ENCODE data around the gene AGPAT2. TPM values are rescaled to one million over a fixed set of nuclear protein-coding genes. Genes with fewer than 3 reads are reported as not detected.

The AGPAT2 gene
- total RNA-seq, 1 donor from 2014 or later = 19.0 TPM

DNA sequence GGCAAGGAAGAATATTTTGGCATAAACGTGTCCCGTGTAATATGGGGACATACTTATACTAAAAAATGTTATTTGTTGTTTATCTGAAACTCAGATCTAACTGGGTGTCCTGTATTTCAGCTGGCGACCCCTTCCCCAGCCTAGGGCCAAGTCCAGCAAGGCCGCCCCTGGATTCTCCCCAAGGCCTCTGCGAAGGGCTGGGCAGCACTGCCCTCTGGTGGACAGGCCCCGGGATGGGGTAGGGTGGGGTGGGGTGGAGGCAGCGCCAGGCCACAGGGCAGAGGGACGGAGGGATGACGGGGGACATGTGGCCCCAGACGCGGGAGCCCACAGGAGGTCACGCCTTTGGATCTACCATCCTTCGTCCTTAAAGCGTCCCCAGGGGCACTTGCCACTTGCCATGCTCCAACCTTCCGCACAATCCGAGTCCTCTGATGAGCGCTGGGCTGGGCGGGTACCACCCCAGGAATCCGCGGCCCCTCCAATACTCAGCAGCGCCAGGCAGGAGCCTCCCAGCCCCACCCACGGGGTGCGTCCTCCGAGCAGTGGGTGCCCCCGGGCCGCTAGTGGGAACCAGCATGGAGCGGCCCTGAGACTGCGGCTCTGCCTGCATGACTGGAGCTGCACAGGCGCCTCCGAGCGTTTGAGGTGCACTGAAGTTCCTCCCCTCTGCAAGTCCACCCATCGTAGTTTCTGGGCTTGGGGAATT lies 7.1 kb upstream of the AGPAT2 start:
- no peaks in the 10 kb centered on the region for H3K36me3 Mint-ChIP-seq (ENCODE audit: low read depth)
- H3K4me3 Mint-ChIP-seq = no peak overlapping the region
- no peaks in the 10 kb centered on the region for H3K9me3 Mint-ChIP-seq
- DNase-seq (ENCODE audit: low read depth, low spot score) = peak; percentile 61
- TF ChIP-seq, protein P1, sequence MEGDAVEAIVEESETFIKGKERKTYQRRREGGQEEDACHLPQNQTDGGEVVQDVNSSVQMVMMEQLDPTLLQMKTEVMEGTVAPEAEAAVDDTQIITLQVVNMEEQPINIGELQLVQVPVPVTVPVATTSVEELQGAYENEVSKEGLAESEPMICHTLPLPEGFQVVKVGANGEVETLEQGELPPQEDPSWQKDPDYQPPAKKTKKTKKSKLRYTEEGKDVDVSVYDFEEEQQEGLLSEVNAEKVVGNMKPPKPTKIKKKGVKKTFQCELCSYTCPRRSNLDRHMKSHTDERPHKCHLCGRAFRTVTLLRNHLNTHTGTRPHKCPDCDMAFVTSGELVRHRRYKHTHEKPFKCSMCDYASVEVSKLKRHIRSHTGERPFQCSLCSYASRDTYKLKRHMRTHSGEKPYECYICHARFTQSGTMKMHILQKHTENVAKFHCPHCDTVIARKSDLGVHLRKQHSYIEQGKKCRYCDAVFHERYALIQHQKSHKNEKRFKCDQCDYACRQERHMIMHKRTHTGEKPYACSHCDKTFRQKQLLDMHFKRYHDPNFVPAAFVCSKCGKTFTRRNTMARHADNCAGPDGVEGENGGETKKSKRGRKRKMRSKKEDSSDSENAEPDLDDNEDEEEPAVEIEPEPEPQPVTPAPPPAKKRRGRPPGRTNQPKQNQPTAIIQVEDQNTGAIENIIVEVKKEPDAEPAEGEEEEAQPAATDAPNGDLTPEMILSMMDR (conservative IDR thresholded peaks at IDR 0.05) = peak; percentile 68
- H3K4me1 Mint-ChIP-seq = peaks cover 23% of the 10 kb centered on the region
- H3K27ac Mint-ChIP-seq (ENCODE audit: unreplicated experiment) = no peak overlapping the region
- H3K27me3 Mint-ChIP-seq (ENCODE audit: low read depth) = peaks cover 3% of the 10 kb centered on the region

DNA sequence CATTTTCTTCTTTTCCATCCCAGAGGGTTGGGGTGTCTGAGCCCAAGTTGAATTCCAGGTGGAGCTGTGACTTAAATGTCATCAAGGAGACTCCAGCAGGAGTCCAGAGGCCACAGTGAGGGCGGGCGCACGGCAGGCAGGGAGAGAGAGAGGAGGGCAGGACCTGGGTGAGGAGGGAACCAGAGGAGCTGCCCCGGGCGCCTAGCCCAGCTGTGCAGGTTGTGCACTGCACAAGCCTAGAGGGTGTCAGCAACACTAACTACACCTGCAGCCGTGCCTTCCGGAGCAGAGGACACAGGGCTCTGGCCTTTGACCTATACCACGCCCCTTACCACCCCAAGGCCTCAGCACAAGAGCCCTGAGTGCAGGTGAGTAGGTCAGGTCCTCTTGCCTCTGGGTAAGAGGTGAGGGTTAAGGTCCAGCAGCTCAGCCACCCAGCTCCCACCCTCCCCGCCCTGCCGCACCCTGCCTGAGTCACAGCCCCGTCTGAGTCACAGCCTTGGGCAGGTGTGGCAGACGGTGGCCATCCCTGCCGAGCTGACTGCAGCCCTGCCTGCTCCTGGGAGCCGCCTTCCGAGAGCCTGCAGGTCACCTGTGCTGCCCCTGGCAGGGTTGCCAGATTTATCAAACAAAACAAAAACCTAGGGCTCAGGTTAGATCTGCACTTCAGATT lies 6.4 kb upstream of the AGPAT2 start:
- no peak for DNase-seq (ENCODE audit: low read depth, low spot score)
- Mint-ChIP-seq H3K9me3 (no peaks in the 10 kb centered on the region), H3K36me3 (ENCODE audit: low read depth) (no peaks in the 10 kb centered on the region), H3K27ac (ENCODE audit: unreplicated experiment) (no peak overlapping the region), H3K27me3 (ENCODE audit: low read depth) (peaks cover 10% of the 10 kb centered on the region), H3K4me1 (peaks cover 18% of the 10 kb centered on the region), H3K4me3 (no peak overlapping the region)
- TF ChIP-seq, protein P1 (conservative IDR thresholded peaks at IDR 0.05) = no peak

DNA sequence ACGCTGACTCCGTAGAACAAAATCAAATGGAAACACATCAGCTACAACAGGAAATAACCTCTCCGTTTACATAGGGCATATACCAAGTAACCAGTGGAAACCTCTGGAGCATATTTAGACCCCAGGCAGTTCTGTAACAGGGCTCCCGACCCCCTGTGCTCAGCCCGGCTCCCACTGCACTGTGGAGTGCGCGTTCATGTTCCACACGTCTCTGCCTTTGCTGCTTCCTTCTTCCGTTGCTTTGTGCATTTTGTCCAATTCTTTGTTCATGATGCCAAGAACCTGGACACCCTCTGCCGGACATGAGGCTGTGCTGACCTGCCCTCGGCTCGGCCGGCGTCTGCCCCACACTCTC lies 5.9 kb upstream of the AGPAT2 start:
- no peak overlapping the region for H3K4me3 Mint-ChIP-seq
- no peaks in the 10 kb centered on the region for H3K36me3 Mint-ChIP-seq (ENCODE audit: low read depth)
- TF ChIP-seq, protein P1 (conservative IDR thresholded peaks at IDR 0.05) = no peak
- DNase-seq (ENCODE audit: low read depth, low spot score) = no peak
- H3K27me3 Mint-ChIP-seq (ENCODE audit: low read depth) = peaks cover 15% of the 10 kb centered on the region
- no peaks in the 10 kb centered on the region for H3K9me3 Mint-ChIP-seq
- H3K4me1 Mint-ChIP-seq = peaks cover 16% of the 10 kb centered on the region
- H3K27ac Mint-ChIP-seq (ENCODE audit: unreplicated experiment) = no peak overlapping the region

DNA sequence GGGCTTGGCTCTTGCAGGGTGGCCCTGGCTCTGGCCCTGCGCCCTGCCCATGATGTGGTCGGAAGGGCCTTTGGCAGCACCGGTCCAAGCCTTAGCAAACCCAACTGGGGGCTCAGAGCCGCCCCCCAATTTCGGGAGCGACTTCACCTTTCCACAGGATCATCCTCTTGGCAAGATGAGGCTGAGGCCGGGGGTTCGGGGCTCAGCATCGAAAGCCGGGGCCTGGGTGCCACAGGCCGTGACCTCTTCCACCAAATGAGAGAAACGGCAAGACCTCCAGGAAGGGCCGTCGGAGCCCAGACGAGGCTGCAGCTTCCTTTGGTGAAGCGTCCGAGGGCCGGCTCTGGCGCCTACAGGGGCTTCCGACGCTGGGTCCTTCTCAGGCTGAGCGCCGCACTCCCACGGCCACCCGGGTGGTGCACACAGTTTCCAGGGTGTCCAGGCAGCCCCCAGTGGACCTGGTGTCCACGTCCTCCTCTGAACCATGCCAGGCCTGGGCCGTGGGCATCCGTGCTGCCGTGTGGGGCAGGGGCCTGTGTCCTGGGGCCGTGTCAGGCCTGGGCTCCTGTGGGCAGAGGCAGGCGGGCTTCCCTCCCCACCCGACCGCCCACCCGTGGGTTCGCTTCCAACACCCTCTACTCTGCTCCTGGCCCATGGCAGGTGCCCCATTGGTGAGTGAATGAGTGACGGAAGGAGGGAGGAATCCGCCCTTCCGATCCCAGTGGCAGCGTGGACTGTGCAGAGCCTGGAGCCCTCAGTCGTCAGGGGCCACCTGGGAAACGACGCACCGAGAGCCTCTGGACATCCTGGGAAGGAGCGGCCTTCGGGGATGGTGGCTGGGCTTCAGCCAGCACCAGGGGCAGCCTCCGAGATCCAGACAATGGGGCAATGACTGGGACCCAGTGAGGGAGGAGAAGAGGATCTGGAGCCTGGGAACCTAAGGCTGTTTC lies 5.2 kb upstream of the AGPAT2 start:
- Mint-ChIP-seq H3K9me3 (no peaks in the 10 kb centered on the region), H3K36me3 (ENCODE audit: low read depth) (no peaks in the 10 kb centered on the region), H3K27me3 (ENCODE audit: low read depth) (peaks cover 17% of the 10 kb centered on the region), H3K4me1 (peaks cover 11% of the 10 kb centered on the region), H3K27ac (ENCODE audit: unreplicated experiment) (no peak overlapping the region), H3K4me3 (no peak overlapping the region)
- TF ChIP-seq, protein P1 (conservative IDR thresholded peaks at IDR 0.05) = no peak
- DNase-seq (ENCODE audit: low read depth, low spot score) = no peak

DNA sequence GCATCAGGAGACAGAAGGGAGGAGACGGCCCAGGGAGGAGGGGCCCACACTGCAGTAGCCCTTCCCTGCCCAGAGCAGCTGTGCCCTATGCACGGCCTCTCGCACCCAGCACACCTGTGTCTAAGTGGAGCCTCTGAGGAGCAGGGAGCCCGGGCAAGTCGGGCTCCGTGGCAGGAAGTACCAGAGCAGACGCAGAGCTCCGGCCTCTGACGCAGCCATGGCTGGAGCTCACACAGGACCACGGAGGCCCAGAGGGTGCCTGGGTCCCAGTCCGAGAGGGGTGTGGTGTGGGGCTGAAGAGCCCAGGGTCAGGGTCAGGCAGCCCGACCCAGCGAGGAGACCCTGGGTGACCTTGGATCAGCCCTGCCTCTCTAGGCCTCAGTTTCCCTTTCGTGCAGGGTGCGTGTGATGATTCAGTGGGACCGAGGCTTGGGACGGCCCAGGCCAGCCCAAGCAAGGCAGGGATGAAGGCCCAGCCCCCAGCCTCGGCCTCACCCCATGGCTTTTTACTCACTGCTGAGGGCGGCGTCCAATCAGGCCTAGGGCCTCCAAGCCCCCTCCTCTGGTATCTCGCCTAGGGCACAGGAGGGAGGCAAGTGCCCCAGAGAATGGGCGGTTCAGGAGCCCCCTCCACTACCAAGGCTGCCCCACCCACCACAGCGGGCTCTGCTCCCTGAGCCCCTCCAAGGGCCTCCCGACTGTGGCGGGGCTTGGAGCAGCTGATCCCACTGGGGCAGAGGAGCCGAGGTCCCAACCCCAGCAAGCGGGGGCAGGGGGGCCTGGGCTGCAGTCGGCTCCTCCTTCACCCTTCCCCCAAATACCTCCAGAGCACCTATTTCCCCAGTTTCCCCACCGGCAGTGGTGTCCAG lies 4.3 kb upstream of the AGPAT2 start:
- TF ChIP-seq, protein P1 (conservative IDR thresholded peaks at IDR 0.05) = no peak
- H3K27me3 Mint-ChIP-seq (ENCODE audit: low read depth) = peaks cover 19% of the 10 kb centered on the region
- no peak overlapping the region for H3K27ac Mint-ChIP-seq (ENCODE audit: unreplicated experiment)
- DNase-seq (ENCODE audit: low read depth, low spot score) = no peak
- no peak overlapping the region for H3K4me3 Mint-ChIP-seq
- peaks cover 7% of the 10 kb centered on the region for H3K4me1 Mint-ChIP-seq
- no peaks in the 10 kb centered on the region for H3K36me3 Mint-ChIP-seq (ENCODE audit: low read depth)
- no peaks in the 10 kb centered on the region for H3K9me3 Mint-ChIP-seq

Measured in neural crest cell (in vitro differentiated cells).